Liver (tissue), 9 donors: ENCODE data around the gene CRIP1. TPM values are rescaled to one million over a fixed set of nuclear protein-coding genes. Genes with fewer than 3 reads are reported as not detected.

Experiments
- DNase-seq: peaks from one replicate; pipeline ENCODE4 v3.0.0-alpha.2; 2017; ENCODE audit warnings: low spot score
- H3K27ac ChIP-seq, 2 donors: one replicate each; pipeline ENCODE4 v1.7.0; 2013; ENCODE audit warnings: inconsistent platforms in 2 of 2, low read length in 2 of 2, control low read depth in 1 of 2, low read depth in 1 of 2, mild to moderate bottlenecking in 1 of 2
- H3K27me3 ChIP-seq, 4 donors: one replicate each; pipeline versions ENCODE4 v1.6.1 to v1.7.0; 2013; ENCODE audit warnings: low read length in 3 of 4, inconsistent platforms in 1 of 4, mild to moderate bottlenecking in 1 of 4, moderate library complexity in 1 of 4; ENCODE audit not compliant: control insufficient read depth in 4 of 4, insufficient read depth in 4 of 4
- H3K36me3 ChIP-seq, 4 donors: one replicate each; pipeline versions ENCODE4 v1.6.1 to v1.7.0; 2013; ENCODE audit warnings: low read length in 3 of 4, mild to moderate bottlenecking in 3 of 4, low read depth in 1 of 4, moderate library complexity in 1 of 4; ENCODE audit not compliant: control insufficient read depth in 4 of 4, insufficient read depth in 3 of 4
- H3K4me1 ChIP-seq, 4 donors: one replicate each; pipeline versions ENCODE4 v1.6.1 to v1.7.0; 2013; ENCODE audit warnings: low read length in 3 of 4, mild to moderate bottlenecking in 3 of 4, moderate library complexity in 1 of 4; ENCODE audit not compliant: control insufficient read depth in 4 of 4, insufficient read depth in 4 of 4
- H3K4me3 ChIP-seq, 3 donors: one replicate each; pipeline versions ENCODE4 v1.6.1 to v1.7.0; 2013; ENCODE audit warnings: low read length in 3 of 3, control low read depth in 1 of 3, low read depth in 1 of 3, mild to moderate bottlenecking in 1 of 3
- H3K9ac ChIP-seq, 2 donors: one replicate each; pipeline ENCODE4 v1.7.0; 2013; ENCODE audit warnings: low read length in 2 of 2, mild to moderate bottlenecking in 2 of 2, moderate library complexity in 2 of 2, control low read depth in 1 of 2, low read depth in 1 of 2
- H3K9me3 ChIP-seq, 4 donors: one replicate each; pipeline versions ENCODE4 v1.6.1 to v1.7.0; 2013; ENCODE audit warnings: low read length in 3 of 4; ENCODE audit not compliant: control insufficient read depth in 4 of 4
- ATF3 ChIP-seq: IDR thresholded peaks from 2 replicates; pipeline ENCODE4 v1.6.1; 2016; ENCODE audit warnings: antibody characterized with exemption
- CTCF ChIP-seq: fragments of 150-350 bp; IDR thresholded peaks from 2 replicates; pipeline ENCODE4 v1.5.1; 2017; ENCODE audit warnings: improper control_type of control experiment, low read depth, low read length; ENCODE audit not compliant: missing input control
- EGR1 ChIP-seq, 2 donors: IDR thresholded peaks; 2 replicates each; pipeline ENCODE4 v1.6.1; 2016 to 2018; ENCODE audit warnings: antibody characterized with exemption in 2 of 2, low read depth in 2 of 2
- FOXA1 ChIP-seq: IDR thresholded peaks from 2 replicates; pipeline ENCODE4 v1.6.1; 2016; ENCODE audit warnings: antibody characterized with exemption
- FOXA2 ChIP-seq: IDR thresholded peaks from 2 replicates; pipeline ENCODE4 v1.6.1; 2016; ENCODE audit warnings: antibody characterized with exemption
- GABPA ChIP-seq, 2 donors: IDR thresholded peaks in 1 of 2; conservative IDR thresholded peaks in 1 of 2; 2 replicates each; pipeline ENCODE4 v1.6.1; 2016; ENCODE audit warnings: antibody characterized with exemption in 2 of 2, mild to moderate bottlenecking in 1 of 2, moderate library complexity in 1 of 2
- HNF4A ChIP-seq, 2 donors: conservative IDR thresholded peaks; 2 replicates each; pipeline ENCODE4 v1.6.1; 2016; ENCODE audit warnings: antibody characterized with exemption in 2 of 2, mild to moderate bottlenecking in 2 of 2
- HNF4G ChIP-seq: IDR thresholded peaks from 2 replicates; pipeline ENCODE4 v1.6.1; 2016; ENCODE audit warnings: antibody characterized with exemption
- JUND ChIP-seq, 2 donors: IDR thresholded peaks; 2 replicates each; pipeline ENCODE4 v1.6.1; 2016; ENCODE audit warnings: antibody characterized with exemption in 2 of 2
- MAX ChIP-seq: IDR thresholded peaks from 2 replicates; pipeline ENCODE4 v1.6.1; 2016; ENCODE audit warnings: antibody characterized with exemption
- NR2F2 ChIP-seq: IDR thresholded peaks from 2 replicates; pipeline ENCODE4 v1.6.1; 2016; ENCODE audit warnings: antibody characterized with exemption
- RAD21 ChIP-seq, 2 donors: IDR thresholded peaks; 2 replicates each; pipeline ENCODE4 v1.6.1; 2016; ENCODE audit warnings: antibody characterized with exemption in 2 of 2, mild to moderate bottlenecking in 2 of 2
- REST ChIP-seq: IDR thresholded peaks from 2 replicates; pipeline ENCODE4 v1.6.1; 2016; ENCODE audit warnings: antibody characterized with exemption, mild to moderate bottlenecking
- RXRA ChIP-seq, 2 donors: IDR thresholded peaks; 2 replicates each; pipeline ENCODE4 v1.6.1; 2017 to 2018; ENCODE audit warnings: antibody characterized with exemption in 2 of 2, mild to moderate bottlenecking in 1 of 2
- SP1 ChIP-seq: IDR thresholded peaks from 2 replicates; pipeline ENCODE4 v1.6.1; 2018; ENCODE audit warnings: antibody characterized with exemption, mild to moderate bottlenecking
- TAF1 ChIP-seq: conservative IDR thresholded peaks from 2 replicates; pipeline ENCODE4 v1.6.1; 2016; ENCODE audit warnings: antibody characterized with exemption, mild to moderate bottlenecking
- YY1 ChIP-seq: IDR thresholded peaks from 2 replicates; pipeline ENCODE4 v1.6.1; 2016; ENCODE audit warnings: antibody characterized with exemption, mild to moderate bottlenecking
- ZBTB33 ChIP-seq: IDR thresholded peaks from 2 replicates; pipeline ENCODE4 v1.6.1; 2016; ENCODE audit warnings: antibody characterized with exemption
- WGBS: extraction: QIAGEN DNeasy Blood & Tissue Kit; methylation state at CpG from one replicate; pipeline ENCODE4 v1.1.7; 2013; 5-methylcytosine and 5-hydroxymethylcytosine counted together
- polyA plus RNA-seq, 2 donors: library from polyadenylated mRNA; stranded (reverse) in 1 of 2; unstranded in 1 of 2; fragments of 200-250 nt in 1 of 2; fragments of >200 nt in 1 of 2; fragmentation: Nextera tagmentation in 1 of 2; extraction: Ambion mirVana in 1 of 2; gene quantifications; one replicate each; pipeline versions ENCODE4 v1.2.1 to v1.2.3, GENCODE V29; 2013 to 2015
- total RNA-seq, 2 donors: library from RNA; depleted of rRNA; stranded (reverse); fragments of >200 nt; gene quantifications; one replicate each; pipeline ENCODE4 v1.2.3, GENCODE V29; 2014
- donor health status: healthy.
- donor health status: healthy.
- donor health status: healthy.
- donor health status: healthy.
- donor health status: healthy.

CRIP1 gene
- total and polyA plus RNA-seq, 4 donors, result 1.4 to 11.4 (median 3.9) TPM

- WGBS, result 95% methylated on average over 33 of the region's 33 CpGs
- Histone ChIP-seq H3K36me3 (peaks cover 8 to 48% (median 28%) of the 10 kb centered on the region in 4 donors), H3K27me3 (no peaks in the 10 kb centered on the region), H3K4me1 (peaks cover 8 to 25% (median 17%) of the 10 kb centered on the region in 4 donors), H3K9ac (no peak overlapping the region), H3K9me3 (no peaks in the 10 kb centered on the region), H3K27ac (no peak overlapping the region), H3K4me3 (no peak overlapping the region)
- DNase-seq, result no peak
- TF ChIP-seq REST (no peak), YY1 (no peak), SP1 (no peak), TAF1 (no peak), GABPA (IDR thresholded peaks at IDR 0.05 in 1 of 2, conservative IDR thresholded peaks at IDR 0.05 in 1 of 2) (no peak), EGR1 (IDR thresholded peaks at IDR 0.05; ENCODE audit: low read depth in 2 of 2) (no peak), CTCF (no peak), JUND (IDR thresholded peaks at IDR 0.05) (no peak), ATF3 (no peak), NR2F2 (no peak), MAX (no peak), ZBTB33 (no peak), FOXA2 (no peak), RXRA (IDR thresholded peaks at IDR 0.05) (no peak), RAD21 (IDR thresholded peaks at IDR 0.05) (no peak), HNF4A (conservative IDR thresholded peaks at IDR 0.05) (no peak), HNF4G (no peak), FOXA1 (no peak)
Measured at GRCh38 chr14:105464501-105464900, 22.2 kb upstream of the CRIP1 start.
